Stomach (tissue), 9 donors: ENCODE results near the gene TTC28. TPM values are rescaled to one million over a fixed set of nuclear protein-coding genes. Genes with fewer than 3 reads are reported as not detected.

ENCODE experiments used
- DNase-seq, 2 donors: peaks; one replicate each; pipeline versions ENCODE4 v3.0.0 to v3.0.0-alpha.2; 2013 to 2019
- H3K27ac ChIP-seq, 5 donors: fragments of 200-600 bp in 4 of 5; sonication (generic) in 4 of 5; one replicate each; pipeline ENCODE4 v1.5.1; 2013 to 2019; ENCODE audit warnings: mild to moderate bottlenecking in 1 of 5, moderate library complexity in 1 of 5
- H3K27me3 ChIP-seq, 3 donors: fragments of 200-600 bp; sonication (generic); one replicate each; pipeline ENCODE4 v1.5.1; 2017 to 2019; ENCODE audit warnings: mixed run types in 1 of 3
- H3K36me3 ChIP-seq, 4 donors: fragments of 200-600 bp; sonication (generic); 1 replicate in 3 of 4; 2 replicates in 1 of 4; pipeline ENCODE4 v1.5.1; 2016 to 2019
- H3K4me1 ChIP-seq, 4 donors: fragments of 200-600 bp; sonication (generic); one replicate each; pipeline ENCODE4 v1.5.1; 2016 to 2019
- H3K4me3 ChIP-seq, 4 donors: fragments of 200-600 bp; sonication (generic) in 3 of 4; one replicate each; pipeline ENCODE4 v1.5.1; 2016 to 2019; ENCODE audit warnings: mild to moderate bottlenecking in 1 of 4
- H3K9me3 ChIP-seq, 4 donors: fragments of 200-600 bp; sonication (generic); one replicate each; pipeline ENCODE4 v1.5.1; 2016 to 2019
- EP300 ChIP-seq: sonication (generic); formaldehyde crosslinking; IDR thresholded peaks from one replicate; pipeline ENCODE4 v1.6.1; 2017; ENCODE audit warnings: antibody characterized with exemption
- POLR2A ChIP-seq, 4 donors: fragments of 450-650 bp; IDR thresholded peaks; one replicate each; pipeline ENCODE4 v1.6.1; 2016; ENCODE audit warnings: antibody characterized with exemption in 4 of 4, control low read depth in 2 of 4, mild to moderate bottlenecking in 1 of 4, moderate library complexity in 1 of 4
- POLR2AphosphoS5 ChIP-seq, 3 donors: sonication (generic); formaldehyde crosslinking; IDR thresholded peaks; one replicate each; pipeline ENCODE4 v1.6.1; 2016; ENCODE audit warnings: antibody characterized with exemption in 3 of 3
- WGBS, 5 donors: extraction: QIAGEN DNeasy Blood & Tissue Kit in 3 of 5; methylation state at CpG; one replicate each; pipeline versions ENCODE4 v1.1.5 to v1.1.7; 2013 to 2018; 5-methylcytosine and 5-hydroxymethylcytosine counted together
- intact Hi-C: fragments of 100-400 bp; cut with DNase I; formaldehyde crosslinking; loops from one replicate; pipeline ENCODE4 v1.15.1; 2023; ENCODE audit warnings: low total_unique reads
- polyA plus RNA-seq, 3 donors: library from polyadenylated mRNA; stranded (reverse); fragments of 200-250 nt; gene quantifications; one replicate each; pipeline ENCODE4 v1.2.3, GENCODE V29; 2013
- total RNA-seq, 5 donors: library from RNA; depleted of rRNA; stranded (reverse); fragments of >200 nt; gene quantifications; one replicate each; pipeline versions ENCODE4 v1.1.0 to v1.2.3, GENCODE V29; 2014 to 2016
- TF ChIP-seq, protein P1 (sequence below), 7 experiments: fragments of 450-650 bp in 4 of 7; fragments of 200-600 bp in 3 of 7; sonication (generic) in 3 of 7; IDR thresholded peaks; one replicate each; pipeline ENCODE4 v1.5.1; 2016 to 2019; ENCODE audit warnings: antibody characterized with exemption in 7 of 7, control low read depth in 2 of 7, mild to moderate bottlenecking in 1 of 7
- donor health status: healthy with polysubstance abuse.
- donor health status: Bipolar disorder and iron deficiency.
- donor health status: healthy.

TTC28 gene
- total and polyA plus RNA-seq, 8 donors = 1.7 to 53.4 (median 24.6) TPM

DNA sequence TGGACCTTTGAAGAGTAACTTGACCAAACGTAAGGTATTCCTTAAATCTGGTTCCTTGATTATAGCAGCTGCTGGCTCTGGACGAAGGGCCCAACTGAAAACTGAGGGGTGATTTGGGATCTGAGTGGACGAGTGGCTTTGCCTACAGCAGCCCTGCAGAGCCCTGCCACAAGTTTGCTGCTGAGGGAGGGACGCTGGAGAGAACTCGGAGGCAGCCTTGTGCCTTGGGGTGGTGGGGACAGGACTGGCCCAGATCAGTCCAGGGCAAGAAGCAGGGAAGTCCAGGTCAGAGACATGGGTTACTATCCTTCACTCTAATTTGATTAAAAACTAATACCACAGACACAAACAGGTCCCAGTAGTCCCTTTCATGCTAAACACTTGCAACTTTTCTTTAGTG is 671.0 kb downstream of the TTC28 start:
- Histone ChIP-seq H3K4me3 (no peak overlapping the region), H3K36me3 (peaks cover 0 to 38% (median 20%) of the 10 kb centered on the region in 4 donors), H3K27me3 (no peaks in the 10 kb centered on the region), H3K9me3 (no peaks in the 10 kb centered on the region), H3K27ac (peak overlapping the region in 2 of 5 donors; percentile 3 to 49), H3K4me1 (peaks cover 0 to 20% (median 11%) of the 10 kb centered on the region in 4 donors)
- intact Hi-C loops = no loop called here
- DNase-seq = no peak
- WGBS, 5 donors = 85 to 93% (median 88%) methylated on average over 5 of the region's 5 CpGs
- TF ChIP-seq, protein P1, sequence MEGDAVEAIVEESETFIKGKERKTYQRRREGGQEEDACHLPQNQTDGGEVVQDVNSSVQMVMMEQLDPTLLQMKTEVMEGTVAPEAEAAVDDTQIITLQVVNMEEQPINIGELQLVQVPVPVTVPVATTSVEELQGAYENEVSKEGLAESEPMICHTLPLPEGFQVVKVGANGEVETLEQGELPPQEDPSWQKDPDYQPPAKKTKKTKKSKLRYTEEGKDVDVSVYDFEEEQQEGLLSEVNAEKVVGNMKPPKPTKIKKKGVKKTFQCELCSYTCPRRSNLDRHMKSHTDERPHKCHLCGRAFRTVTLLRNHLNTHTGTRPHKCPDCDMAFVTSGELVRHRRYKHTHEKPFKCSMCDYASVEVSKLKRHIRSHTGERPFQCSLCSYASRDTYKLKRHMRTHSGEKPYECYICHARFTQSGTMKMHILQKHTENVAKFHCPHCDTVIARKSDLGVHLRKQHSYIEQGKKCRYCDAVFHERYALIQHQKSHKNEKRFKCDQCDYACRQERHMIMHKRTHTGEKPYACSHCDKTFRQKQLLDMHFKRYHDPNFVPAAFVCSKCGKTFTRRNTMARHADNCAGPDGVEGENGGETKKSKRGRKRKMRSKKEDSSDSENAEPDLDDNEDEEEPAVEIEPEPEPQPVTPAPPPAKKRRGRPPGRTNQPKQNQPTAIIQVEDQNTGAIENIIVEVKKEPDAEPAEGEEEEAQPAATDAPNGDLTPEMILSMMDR (IDR thresholded peaks at IDR 0.05) = no peak
- TF ChIP-seq EP300 = no peak
- no peak for TF ChIP-seq POLR2AphosphoS5 (IDR thresholded peaks at IDR 0.05)
- no peak for TF ChIP-seq POLR2A (IDR thresholded peaks at IDR 0.05)

DNA sequence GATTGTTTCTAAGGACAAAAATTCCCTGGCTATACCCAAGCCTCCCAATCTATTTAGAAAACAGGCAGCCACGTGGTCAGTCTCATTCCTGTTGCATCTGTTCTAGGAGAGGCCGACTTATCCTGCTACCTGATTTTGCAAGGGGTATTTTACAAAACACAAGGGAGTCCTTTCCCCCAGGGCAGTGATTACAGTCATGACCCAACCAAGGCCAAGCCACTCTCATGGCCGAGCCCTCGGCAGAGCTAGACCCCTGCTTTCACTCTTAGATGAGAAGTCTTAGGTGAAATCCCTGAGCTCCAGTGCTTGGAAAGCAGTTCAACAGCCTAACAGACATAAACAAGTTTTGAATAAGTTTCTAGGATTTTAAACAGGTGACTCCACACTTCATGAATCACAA is 671.6 kb downstream of the TTC28 start:
- H3K4me3 ChIP-seq = no peak overlapping the region
- peaks cover 0 to 20% (median 11%) of the 10 kb centered on the region in 4 donors for H3K4me1 ChIP-seq
- H3K36me3 ChIP-seq = peaks cover 0 to 37% (median 14%) of the 10 kb centered on the region in 4 donors
- 85 to 92% (median 91%) methylated on average over 4 of the region's 4 CpGs for WGBS, 5 donors
- H3K9me3 ChIP-seq = no peaks in the 10 kb centered on the region
- H3K27me3 ChIP-seq = no peaks in the 10 kb centered on the region
- no peak for DNase-seq
- peak overlapping the region in 1 of 5 donors; percentile 49 for H3K27ac ChIP-seq
- TF ChIP-seq EP300 = no peak
- TF ChIP-seq POLR2AphosphoS5 (IDR thresholded peaks at IDR 0.05) = no peak
- no peak for TF ChIP-seq POLR2A (IDR thresholded peaks at IDR 0.05)
- TF ChIP-seq, protein P1 (IDR thresholded peaks at IDR 0.05) = no peak
- intact Hi-C loops = no loop called here

DNA sequence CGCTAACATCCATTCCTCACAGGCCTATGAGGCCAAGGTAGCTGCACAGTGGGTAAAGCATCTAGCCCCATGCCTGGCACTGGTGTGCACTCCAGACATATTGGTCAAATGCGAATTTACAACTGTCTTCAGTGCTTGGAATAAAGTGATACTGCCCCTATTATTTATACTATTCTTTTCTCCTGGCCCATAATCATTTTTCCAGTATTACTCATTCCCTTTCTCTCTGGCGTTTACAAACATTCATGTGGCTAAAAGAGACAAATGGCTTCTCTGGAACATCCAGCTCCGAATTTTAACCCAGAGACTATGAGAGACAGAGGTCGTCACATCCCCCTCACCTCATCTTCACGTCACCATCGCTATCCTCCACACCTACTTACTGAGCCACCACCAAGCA is 673.4 kb downstream of the TTC28 start:
- H3K4me3 ChIP-seq = no peak overlapping the region
- H3K27ac ChIP-seq = no peak overlapping the region
- peaks cover 0 to 20% (median 11%) of the 10 kb centered on the region in 4 donors for H3K4me1 ChIP-seq
- no peak for DNase-seq
- 77 to 87% (median 79%) methylated on average over 7 of the region's 7 CpGs for WGBS, 5 donors
- no peaks in the 10 kb centered on the region for H3K9me3 ChIP-seq
- no peaks in the 10 kb centered on the region for H3K27me3 ChIP-seq
- intact Hi-C loops = no loop called here
- TF ChIP-seq EP300 (no peak), POLR2AphosphoS5 (IDR thresholded peaks at IDR 0.05) (no peak), POLR2A (IDR thresholded peaks at IDR 0.05) (no peak)
- TF ChIP-seq, protein P1 (IDR thresholded peaks at IDR 0.05) = no peak
- peaks cover 0 to 30% (median 4%) of the 10 kb centered on the region in 4 donors for H3K36me3 ChIP-seq

DNA sequence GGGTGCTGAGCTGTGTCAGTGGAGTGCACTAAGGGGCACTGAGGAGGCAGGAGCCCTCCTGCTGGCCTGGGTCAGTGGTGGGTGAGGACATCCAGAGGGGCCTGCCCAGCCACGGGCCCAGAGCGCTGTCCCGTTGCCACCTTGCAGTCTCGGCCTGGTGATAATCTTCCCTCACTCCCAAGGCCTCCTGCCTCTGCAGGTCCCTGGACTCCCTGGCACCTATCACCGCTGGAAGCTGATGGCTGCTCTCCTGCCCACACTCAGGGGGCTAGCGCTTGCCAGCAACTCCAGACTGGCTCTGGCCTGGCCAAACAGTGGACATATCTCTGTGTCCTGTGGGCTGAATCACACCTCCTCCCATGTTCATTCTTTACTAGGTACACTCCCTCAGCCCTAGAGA is 674.1 kb downstream of the TTC28 start:
- peaks cover 0 to 20% (median 11%) of the 10 kb centered on the region in 4 donors for H3K4me1 ChIP-seq
- TF ChIP-seq, protein P1 (IDR thresholded peaks at IDR 0.05) = no peak
- TF ChIP-seq POLR2A (IDR thresholded peaks at IDR 0.05) = no peak
- TF ChIP-seq POLR2AphosphoS5 (IDR thresholded peaks at IDR 0.05) = no peak
- no peak for TF ChIP-seq EP300
- WGBS, 5 donors = 76 to 97% (median 92%) methylated on average over 5 to 6 of the region's 6 CpGs
- peaks cover 0 to 34% (median 11%) of the 10 kb centered on the region in 4 donors for H3K36me3 ChIP-seq
- H3K9me3 ChIP-seq = no peaks in the 10 kb centered on the region
- no peak overlapping the region for H3K4me3 ChIP-seq
- H3K27me3 ChIP-seq = no peaks in the 10 kb centered on the region
- H3K27ac ChIP-seq = no peak overlapping the region
- intact Hi-C loops = no loop called here
- no peak for DNase-seq
